ENCODE results near the gene CBX4. TPM values are rescaled to one million over a fixed set of nuclear protein-coding genes. Genes with fewer than 3 reads are reported as not detected.

The CBX4 gene
- total and polyA plus RNA-seq, 2 of the 13 experiments (the other 11 are each of a cell fraction or from before 2014, with no cell fraction given): 25.8 to 50.8 TPM

GRCh38 chr17:79822583-79823124 is 16.6 kb downstream of the CBX4 start (continued):
- peak; percentile 26; the same call in 1 of the 2 replicates for TF ChIP-seq THAP9 (CRISPR knock-in tag; IDR thresholded peaks at IDR 0.05; ENCODE audit: borderline replicate concordance)
- TF ChIP-seq ARID2 (CRISPR knock-in tag; IDR thresholded peaks at IDR 0.05; ENCODE audit: borderline replicate concordance): no peak
- peak; percentile 56; the same call in 1 of the 2 replicates for TF ChIP-seq ZNF280D (CRISPR knock-in tag; IDR thresholded peaks at IDR 0.05)
- TF ChIP-seq ZNF333 (CRISPR knock-in tag; IDR thresholded peaks at IDR 0.05; ENCODE audit: borderline replicate concordance): no peak
- TF ChIP-seq AGO2 (optimal IDR thresholded peaks at IDR 0.05; ENCODE audit: low read depth, low read length): no peak
- TF ChIP-seq SIX4 (CRISPR knock-in tag; IDR thresholded peaks at IDR 0.05): peak; percentile 55; the same call in 1 of the 2 replicates
- TF ChIP-seq HDAC6 (IDR thresholded peaks at IDR 0.05; ENCODE audit: low read depth, low read length): no peak
- peak; percentile 78; the same call in 1 of the 2 replicates for TF ChIP-seq AHR (CRISPR knock-in tag; IDR thresholded peaks at IDR 0.05)
- peak; percentile 79; the same call in 1 of the 2 replicates for TF ChIP-seq PITX1 (CRISPR knock-in tag; IDR thresholded peaks at IDR 0.05)
- TF ChIP-seq TRAFD1 (CRISPR knock-in tag; IDR thresholded peaks at IDR 0.05; ENCODE audit: borderline replicate concordance): no peak
- TF ChIP-seq NRL (CRISPR knock-in tag; IDR thresholded peaks at IDR 0.05; ENCODE audit: borderline replicate concordance): no peak
- no peak for TF ChIP-seq ZNF546 (CRISPR knock-in tag; conservative IDR thresholded peaks at IDR 0.05)
- TF ChIP-seq HNRNPLL (IDR thresholded peaks at IDR 0.05; ENCODE audit: low read depth, low read length, poor library complexity, severe bottlenecking): no peak
- no peak for TF ChIP-seq GLI4 (CRISPR knock-in tag; IDR thresholded peaks at IDR 0.05; ENCODE audit: borderline replicate concordance)
- TF ChIP-seq KAT2B (IDR thresholded peaks at IDR 0.05; ENCODE audit: borderline replicate concordance, low read depth, low read length): no peak
- no peak for TF ChIP-seq GLMP (CRISPR knock-in tag; IDR thresholded peaks at IDR 0.05; ENCODE audit: borderline replicate concordance)
- no peak for TF ChIP-seq AKAP8 (CRISPR knock-in tag; IDR thresholded peaks at IDR 0.05)
- TF ChIP-seq SALL1 (CRISPR knock-in tag; IDR thresholded peaks at IDR 0.05): peak; percentile 92
- no peak for TF ChIP-seq RORA (CRISPR knock-in tag; IDR thresholded peaks at IDR 0.05)
- TF ChIP-seq ZBTB1 (CRISPR knock-in tag; IDR thresholded peaks at IDR 0.05; ENCODE audit: borderline replicate concordance): peak; percentile 51; the same call in 1 of the 2 replicates
- TF ChIP-seq TRIM24 (CRISPR knock-in tag; IDR thresholded peaks at IDR 0.05): no peak
